Measurements from ENCODE around the gene KIF17. TPM values are rescaled to one million over a fixed set of nuclear protein-coding genes. Genes with fewer than 3 reads are reported as not detected.

Gene KIF17
- total RNA-seq, 1 experiment from 2014 or later = 5.1 TPM

DNA sequence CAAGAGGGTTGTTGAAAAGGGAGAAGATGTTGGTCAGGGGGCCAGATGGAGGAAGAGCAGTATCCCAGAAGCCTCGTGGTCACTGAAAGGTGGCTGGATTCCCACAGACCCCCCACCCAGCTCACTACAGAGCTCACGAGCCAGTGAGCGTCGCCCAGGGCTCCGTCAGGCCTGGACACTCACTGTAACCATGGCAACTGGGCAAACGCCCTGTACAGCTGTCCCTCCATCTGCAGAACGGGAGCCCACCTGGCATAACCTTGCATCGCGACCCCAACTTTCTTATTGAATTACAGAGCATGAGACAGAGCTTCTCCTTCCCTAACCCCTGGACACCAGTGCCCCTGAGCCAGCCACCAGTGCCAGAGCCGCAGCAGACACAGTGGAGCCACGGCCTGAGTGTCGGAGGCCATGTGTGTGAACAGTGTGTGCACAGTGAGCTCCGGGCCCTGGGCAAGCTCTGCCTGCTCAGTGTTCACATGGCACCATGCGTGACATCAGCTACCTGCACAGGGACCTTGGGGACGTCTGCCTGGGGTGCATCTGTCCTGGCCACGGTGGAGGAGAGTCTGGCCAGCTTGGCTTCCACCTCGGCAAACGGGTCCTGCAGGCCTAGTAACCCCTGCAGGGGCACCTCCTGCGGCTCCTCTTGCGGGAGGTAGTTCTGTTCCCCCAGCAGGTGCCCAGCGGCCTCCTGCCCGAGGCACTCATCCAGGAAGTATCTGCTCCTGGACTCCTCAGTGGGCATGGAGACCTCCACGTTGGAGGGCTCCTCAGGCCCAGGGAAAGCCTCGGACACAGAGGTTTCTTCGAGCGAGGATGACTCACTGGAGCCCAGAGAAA is 30.7 kb downstream of the KIF17 start:
- H3K79me1 ChIP-seq (ENCODE audit: insufficient read depth, low read depth, low read length, poor library complexity, severe bottlenecking) = no peaks in the 10 kb centered on the region
- H3K9ac ChIP-seq (ENCODE audit: extremely low read depth, insufficient read length, low read length) = no peak overlapping the region
- no peak for TF ChIP-seq CTCF (conservative IDR thresholded peaks at IDR 0.05)
- Mint-ChIP-seq H3K27me3 (ENCODE audit: low read depth) (no peaks in the 10 kb centered on the region; the same call in 1 of the 2 replicates), H3K36me3 (ENCODE audit: insufficient read depth in 1 of 3, low read depth in 3 of 3) (peaks cover 0 to 9% (median 2%) of the 10 kb centered on the region in 3 experiments; a peak in 3 of 7 replicates), H3K4me3 (no peak overlapping the region), H3K9me3 (no peaks in the 10 kb centered on the region), H3K27ac (no peak overlapping the region), H3K4me1 (peaks cover 3% of the 10 kb centered on the region in 2 experiments; a peak in 2 of 4 replicates)
- H4K20me1 ChIP-seq (ENCODE audit: control insufficient read depth, insufficient read depth, insufficient read length) = no peaks in the 10 kb centered on the region
- H2BK20ac ChIP-seq (ENCODE audit: low read depth, low read length, poor library complexity, severe bottlenecking) = no peak overlapping the region
- H3K14ac ChIP-seq (ENCODE audit: insufficient read depth, low read length) = no peak overlapping the region
- no peak overlapping the region for H4K91ac ChIP-seq (ENCODE audit: insufficient read length, low read depth, low read length)
- H3K4ac ChIP-seq (ENCODE audit: low read depth, low read length) = no peak overlapping the region
- no peaks in the 10 kb centered on the region for H3K4me1 ChIP-seq (ENCODE audit: insufficient read depth, low read length)
- H2BK120ac ChIP-seq (ENCODE audit: low read depth, low read length, poor library complexity, severe bottlenecking) = no peak overlapping the region
- H3K27me3 ChIP-seq (ENCODE audit: insufficient read depth, low read length) = no peaks in the 10 kb centered on the region
- DNase-seq = no peak
- no peaks in the 10 kb centered on the region for H3K79me2 ChIP-seq (ENCODE audit: insufficient read depth, low read length)
- no peak overlapping the region for H2BK15ac ChIP-seq (ENCODE audit: low read depth, low read length)
- no peak overlapping the region for H2AK5ac ChIP-seq (ENCODE audit: insufficient read length, low read length)
- no peak overlapping the region for H3K23ac ChIP-seq (ENCODE audit: insufficient read length, low read depth, low read length)
- no peak overlapping the region for H2AFZ ChIP-seq (ENCODE audit: low read length)
- H3K4me2 ChIP-seq (ENCODE audit: insufficient read depth, insufficient read length, low read length) = no peak overlapping the region
- no peak overlapping the region for H4K8ac ChIP-seq (replicated peaks; ENCODE audit: insufficient read length, low read depth, low read length)
- no peak overlapping the region for H3K27ac ChIP-seq (ENCODE audit: insufficient read length, low read depth, low read length)
- H3K9me3 ChIP-seq (ENCODE audit: control insufficient read depth, low read depth, low read length) = no peaks in the 10 kb centered on the region
- H2BK12ac ChIP-seq (ENCODE audit: insufficient read length, low read depth, low read length) = no peak overlapping the region
- H3K18ac ChIP-seq (ENCODE audit: insufficient read length, low read depth, low read length) = no peak overlapping the region
- H3K23me2 ChIP-seq (ENCODE audit: insufficient read length, low read depth, low read length, poor library complexity, severe bottlenecking) = no peaks in the 10 kb centered on the region
- H3K56ac ChIP-seq (ENCODE audit: insufficient read length, low read depth, low read length) = no peak overlapping the region
- H2BK5ac ChIP-seq (ENCODE audit: insufficient read length, low read length) = no peak overlapping the region
- H3T11ph ChIP-seq (ENCODE audit: low read length) = no peak overlapping the region
- WGBS (ENCODE audit: extremely low coverage, insufficient read length, low lambda C conversion rate) = no CpG with 5 or more reads among the region's 26 CpGs
- H4K5ac ChIP-seq (ENCODE audit: insufficient read length, low read depth, low read length) = no peak overlapping the region

Data from H9 (cell line).